Immature natural killer cell (primary cell): ENCODE measurements around the gene TMEM138. TPM values are rescaled to one million over a fixed set of nuclear protein-coding genes. Genes with fewer than 3 reads are reported as not detected.
A peak's percentile ranks its signal among the peaks of the same experiment; 100 is the strongest.

Experiments used
- DNase-seq, 3 donors: peaks; one replicate each; pipeline ENCODE4 v3.0.0; 2022; ENCODE audit warnings: mixed read lengths in 1 of 3
- H3K27ac Mint-ChIP-seq, 6 donors: one replicate each; pipeline ENCODE4 v1.8.0; 2020; ENCODE audit warnings: mixed read lengths in 6 of 6, mild to moderate bottlenecking in 5 of 6, inconsistent platforms in 4 of 6, moderate library complexity in 3 of 6
- H3K27me3 Mint-ChIP-seq, 3 donors: one replicate each; pipeline ENCODE4 v1.8.0; 2020 to 2021; ENCODE audit warnings: low read depth in 3 of 3, mild to moderate bottlenecking in 3 of 3, mixed read lengths in 3 of 3, moderate library complexity in 3 of 3, inconsistent platforms in 1 of 3
- H3K36me3 Mint-ChIP-seq, 3 donors: one replicate each; pipeline ENCODE4 v1.8.0; 2020; ENCODE audit warnings: mixed read lengths in 3 of 3, inconsistent platforms in 2 of 3, mild to moderate bottlenecking in 2 of 3
- H3K4me1 Mint-ChIP-seq, 2 donors: one replicate each; pipeline ENCODE4 v1.8.0; 2020; ENCODE audit warnings: inconsistent platforms in 2 of 2, mild to moderate bottlenecking in 2 of 2, mixed read lengths in 2 of 2, moderate library complexity in 1 of 2
- H3K4me3 Mint-ChIP-seq, 5 donors: one replicate each; pipeline ENCODE4 v1.8.0; 2020; ENCODE audit warnings: mild to moderate bottlenecking in 5 of 5, mixed read lengths in 5 of 5, inconsistent platforms in 3 of 5, moderate library complexity in 3 of 5
- H3K9me3 Mint-ChIP-seq, 6 donors: one replicate each; pipeline ENCODE4 v1.8.0; 2020; ENCODE audit warnings: mild to moderate bottlenecking in 6 of 6, mixed read lengths in 6 of 6, inconsistent platforms in 4 of 6, moderate library complexity in 3 of 6
- polyA plus RNA-seq, 3 donors: library from polyadenylated mRNA; unstranded; fragments of 300-500 nt; fragmentation: Illumina TruSeq; gene quantifications; one replicate each; pipeline ENCODE4 v1.2.3, GENCODE V29; 2021

Gene TMEM138
- 10 to 100 TPM; 28.4 to 61.4 (median 57.5) TPM for polyA plus RNA-seq

GRCh38 chr11:61361741-61362541 lies at the start of gene TMEM138, which contains the start of gene CYB561A3:
Gene TMEM138 (plus strand): TSS chr11:61362374. CDS start chr11:61364391, 2,017 bp downstream.
Gene CYB561A3 (minus strand): TSS chr11:61361882. CDS start chr11:61356713, 5,169 bp downstream.
- peak; percentile 86 to 88 (median 87) for DNase-seq
- Mint-ChIP-seq H3K4me1 (peaks cover 39 to 44% of the 10 kb centered on the region in 2 donors), H3K36me3 (peaks cover 0 to 7% (median 0%) of the 10 kb centered on the region in 3 donors), H3K9me3 (no peaks in the 10 kb centered on the region), H3K27me3 (peaks cover 0 to 7% (median 4%) of the 10 kb centered on the region in 3 donors), H3K4me3 (peak within 1 kb of the TSS; percentile 97 to 100 (median 99)), H3K27ac (peak within 1 kb of the TSS; percentile 93 to 100 (median 100))

GRCh38 chr11:61315260-61315659 lies 46.9 kb upstream of the TMEM138 start:
- Mint-ChIP-seq H3K27me3 (peaks cover 0 to 4% (median 0%) of the 10 kb centered on the region in 3 donors), H3K4me1 (no peaks in the 10 kb centered on the region), H3K36me3 (peaks cover 16 to 45% (median 35%) of the 10 kb centered on the region in 3 donors), H3K9me3 (no peaks in the 10 kb centered on the region), H3K4me3 (no peak overlapping the region), H3K27ac (no peak overlapping the region)
- no peak for DNase-seq

- Mint-ChIP-seq H3K4me1 (peaks cover 16 to 23% of the 10 kb centered on the region in 2 donors), H3K27me3 (peaks cover 0 to 2% (median 0%) of the 10 kb centered on the region in 3 donors), H3K27ac (peak overlapping the region in 1 of 6 donors; percentile 2), H3K4me3 (no peak overlapping the region), H3K9me3 (no peaks in the 10 kb centered on the region), H3K36me3 (peaks cover 18 to 55% (median 47%) of the 10 kb centered on the region in 3 donors)
- DNase-seq, result no peak
Measured at GRCh38 chr11:61325649-61326414, 36.3 kb upstream of the TMEM138 start.

GRCh38 chr11:61327669-61328071 lies 34.5 kb upstream of the TMEM138 start:
- H3K27ac Mint-ChIP-seq, result peak overlapping the region in 1 of 6 donors; percentile 50
- H3K9me3 Mint-ChIP-seq, result no peaks in the 10 kb centered on the region
- H3K27me3 Mint-ChIP-seq, result peaks cover 0 to 2% (median 2%) of the 10 kb centered on the region in 3 donors
- peaks cover 33 to 41% of the 10 kb centered on the region in 2 donors for H3K4me1 Mint-ChIP-seq
- peaks cover 9 to 43% (median 36%) of the 10 kb centered on the region in 3 donors for H3K36me3 Mint-ChIP-seq
- no peak overlapping the region for H3K4me3 Mint-ChIP-seq
- no peak for DNase-seq

- peaks cover 38 to 45% of the 10 kb centered on the region in 2 donors for H3K4me1 Mint-ChIP-seq
- H3K27me3 Mint-ChIP-seq, result peaks cover 0 to 9% (median 8%) of the 10 kb centered on the region in 3 donors
- DNase-seq, result no peak
- peaks cover 7 to 37% (median 32%) of the 10 kb centered on the region in 3 donors for H3K36me3 Mint-ChIP-seq
- H3K27ac Mint-ChIP-seq, result no peak overlapping the region
- no peak overlapping the region for H3K4me3 Mint-ChIP-seq
- H3K9me3 Mint-ChIP-seq, result no peaks in the 10 kb centered on the region
Measured at GRCh38 chr11:61328351-61328750, 33.8 kb upstream of the TMEM138 start.

GRCh38 chr11:61329871-61330270 lies 32.3 kb upstream of the TMEM138 start:
- peaks cover 0 to 14% (median 12%) of the 10 kb centered on the region in 3 donors for H3K27me3 Mint-ChIP-seq
- peaks cover 4 to 25% (median 21%) of the 10 kb centered on the region in 3 donors for H3K36me3 Mint-ChIP-seq
- no peak overlapping the region for H3K4me3 Mint-ChIP-seq
- no peaks in the 10 kb centered on the region for H3K9me3 Mint-ChIP-seq
- peak overlapping the region in 3 of 6 donors; percentile 21 to 77 (median 25) for H3K27ac Mint-ChIP-seq
- peaks cover 43 to 55% of the 10 kb centered on the region in 2 donors for H3K4me1 Mint-ChIP-seq
- no peak for DNase-seq

- DNase-seq, result no peak
- Mint-ChIP-seq H3K27ac (peak overlapping the region; percentile 89 to 98 (median 96)), H3K4me1 (peaks cover 47 to 55% of the 10 kb centered on the region in 2 donors), H3K27me3 (peaks cover 0 to 14% (median 12%) of the 10 kb centered on the region in 3 donors), H3K9me3 (no peaks in the 10 kb centered on the region), H3K4me3 (peak overlapping the region; percentile 93 to 98 (median 96)), H3K36me3 (peaks cover 0 to 17% (median 11%) of the 10 kb centered on the region in 3 donors)
Measured at GRCh38 chr11:61331651-61332050, 30.5 kb upstream of the TMEM138 start.

DNA sequence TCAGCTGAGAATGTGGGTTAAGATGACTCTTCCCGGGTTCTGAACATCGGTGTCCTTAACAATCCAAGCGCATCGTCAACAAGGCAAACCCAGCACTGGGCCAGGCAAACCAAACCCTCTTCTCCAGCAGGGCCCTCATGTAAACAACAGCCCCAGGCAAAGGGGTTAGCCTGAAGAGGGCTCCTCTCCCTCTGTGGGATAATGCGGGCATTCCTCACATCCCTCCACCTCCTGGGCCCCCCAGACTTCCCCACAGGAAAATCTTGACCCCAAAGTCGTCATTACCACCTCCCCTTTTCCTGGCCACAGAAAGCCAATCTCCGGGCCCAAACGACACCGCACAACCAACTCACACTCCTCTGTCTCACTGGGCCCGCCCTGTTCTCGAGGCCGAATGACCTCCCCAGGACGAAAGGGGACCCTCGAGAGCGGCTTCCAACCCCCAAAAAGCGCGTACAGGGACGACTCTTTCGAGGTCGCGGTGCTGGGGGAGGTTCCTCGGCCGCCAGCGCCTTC lies 29.8 kb upstream of the TMEM138 start:
- H3K27ac Mint-ChIP-seq, result peak overlapping the region; percentile 89 to 98 (median 96)
- peaks cover 47 to 54% of the 10 kb centered on the region in 2 donors for H3K4me1 Mint-ChIP-seq
- peak overlapping the region; percentile 93 to 98 (median 96) for H3K4me3 Mint-ChIP-seq
- peaks cover 0 to 14% (median 12%) of the 10 kb centered on the region in 3 donors for H3K27me3 Mint-ChIP-seq
- no peaks in the 10 kb centered on the region for H3K9me3 Mint-ChIP-seq
- H3K36me3 Mint-ChIP-seq, result peaks cover 0 to 17% (median 11%) of the 10 kb centered on the region in 3 donors
- DNase-seq, result no peak

- Mint-ChIP-seq H3K27ac (peak within 1 kb of the TSS; percentile 97 to 99 (median 98)), H3K4me3 (peak within 1 kb of the TSS; percentile 93 to 98 (median 96)), H3K36me3 (peaks cover 0 to 12% (median 5%) of the 10 kb centered on the region in 3 donors), H3K4me1 (peaks cover 45 to 48% of the 10 kb centered on the region in 2 donors), H3K9me3 (no peaks in the 10 kb centered on the region), H3K27me3 (peaks cover 0 to 14% (median 12%) of the 10 kb centered on the region in 3 donors)
- DNase-seq, result peak; percentile 97 to 98 (median 97)
Measured at GRCh38 chr11:61332797-61333549, 29.2 kb upstream of the TMEM138 start, which contains the start of the genes DDB1 and TKFC. Gene DDB1 (minus strand): TSS chr11:61333105. CDS start chr11:61332968, 137 bp downstream. Gene TKFC (plus strand): TSS chr11:61333228. CDS start chr11:61334729, 1,501 bp downstream.

DNA sequence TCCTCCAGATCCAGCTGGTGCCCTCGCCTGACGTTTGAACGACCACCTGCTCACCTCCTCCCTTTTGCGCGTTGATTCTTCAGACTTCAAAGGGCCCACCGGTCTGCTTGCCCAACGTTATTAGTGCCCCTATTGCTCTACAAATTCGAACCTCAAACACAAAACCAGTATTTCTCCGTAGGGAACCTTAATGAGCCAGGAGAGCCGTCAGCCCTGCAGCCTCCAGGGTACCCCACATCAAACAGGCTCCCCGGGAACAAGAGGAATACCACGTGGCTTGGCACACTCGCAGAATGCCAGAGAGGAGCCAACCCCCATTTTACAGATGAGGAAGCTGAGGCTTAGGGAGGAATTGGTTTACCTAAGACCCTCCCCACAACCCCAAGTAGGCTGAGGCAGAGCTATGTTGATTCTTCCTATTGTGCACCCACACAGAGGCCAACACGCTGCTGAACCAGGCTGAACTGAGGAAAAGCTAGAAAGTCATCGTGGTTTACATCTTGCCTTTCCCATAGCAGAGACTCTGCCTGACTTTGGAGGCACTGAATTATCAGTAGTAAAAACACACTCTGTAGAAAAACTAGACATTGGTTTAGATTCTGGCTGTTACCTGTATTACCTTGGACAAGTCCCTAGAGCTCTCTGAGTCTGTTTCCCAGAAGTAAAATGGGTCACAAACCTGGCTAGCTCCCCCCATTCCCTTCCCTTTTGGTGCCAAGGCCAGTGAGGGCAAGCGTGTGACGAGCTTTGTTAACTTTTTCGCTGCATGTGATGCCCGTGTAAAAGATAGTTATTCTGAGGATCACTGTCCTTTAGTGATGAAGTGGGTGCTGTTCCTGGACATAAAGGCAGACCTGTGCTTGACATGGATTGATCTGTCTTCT lies 28.4 kb upstream of the TMEM138 start:
- H3K36me3 Mint-ChIP-seq, result peaks cover 0 to 8% (median 0%) of the 10 kb centered on the region in 3 donors
- H3K27me3 Mint-ChIP-seq, result peaks cover 0 to 14% (median 12%) of the 10 kb centered on the region in 3 donors
- no peak for DNase-seq
- H3K9me3 Mint-ChIP-seq, result no peaks in the 10 kb centered on the region
- H3K4me1 Mint-ChIP-seq, result peaks cover 41 to 42% of the 10 kb centered on the region in 2 donors
- peak overlapping the region; percentile 93 to 98 (median 96) for H3K4me3 Mint-ChIP-seq
- peak overlapping the region; percentile 97 to 99 (median 98) for H3K27ac Mint-ChIP-seq

DNA sequence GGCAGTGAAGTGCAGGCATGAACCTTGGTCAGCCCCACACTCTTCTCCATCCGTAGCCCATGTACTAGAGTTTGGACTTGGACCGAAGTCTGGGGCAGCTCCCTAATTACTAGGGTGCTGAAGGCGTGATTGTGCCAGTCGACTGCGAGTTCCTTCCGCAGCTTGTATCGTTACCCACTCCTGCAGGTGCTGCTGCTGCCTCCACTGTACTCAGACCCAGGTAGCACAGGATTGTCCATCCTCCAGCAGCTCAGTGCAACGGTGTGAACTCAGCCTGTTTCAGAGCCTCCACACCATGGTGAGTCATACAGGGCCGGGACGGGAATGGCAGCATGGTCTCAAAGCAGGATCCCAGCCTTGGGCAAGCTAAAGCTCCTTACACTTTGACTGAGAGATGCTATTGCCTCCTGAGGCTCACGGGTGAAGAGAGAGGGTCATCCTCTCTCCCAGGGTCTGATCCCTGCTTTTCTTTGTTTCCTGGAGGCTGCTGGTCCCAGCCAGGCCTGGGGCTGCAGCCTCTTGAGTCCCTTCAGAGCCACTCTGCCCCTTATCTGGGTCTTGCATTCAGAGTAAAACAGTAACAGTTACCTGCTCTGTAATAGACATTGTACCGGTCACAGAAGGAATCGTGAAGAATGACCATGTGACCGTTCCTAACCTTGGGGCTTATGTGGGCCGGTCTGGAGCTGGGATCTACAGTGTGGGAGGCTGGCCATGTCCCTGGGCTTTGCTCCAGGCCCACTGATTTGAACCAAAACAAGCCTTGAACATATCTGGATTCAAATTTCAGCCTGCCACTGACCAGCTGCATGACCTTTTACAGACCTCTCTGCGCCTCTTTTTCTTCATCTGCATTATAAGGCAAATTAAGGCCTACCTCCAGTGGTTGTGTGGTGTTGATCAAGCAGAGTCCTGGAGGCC lies 27.5 kb upstream of the TMEM138 start:
- Mint-ChIP-seq H3K36me3 (peaks cover 0 to 4% (median 0%) of the 10 kb centered on the region in 3 donors), H3K9me3 (no peaks in the 10 kb centered on the region), H3K27ac (peak overlapping the region; percentile 97 to 99 (median 98)), H3K4me3 (peak overlapping the region; percentile 52 to 98 (median 96)), H3K4me1 (peaks cover 41 to 42% of the 10 kb centered on the region in 2 donors), H3K27me3 (peaks cover 0 to 14% (median 11%) of the 10 kb centered on the region in 3 donors)
- no peak for DNase-seq
